Fibroblast of lung (primary cell): ENCODE data around the gene IFIT5.

Experiments used
- EZH2 ChIP-seq: IDR thresholded peaks from 2 replicates; pipeline ENCODE4 v1.5.1; 2012; ENCODE audit warnings: low read length, control low read depth, mild to moderate bottlenecking; ENCODE audit errors: missing control alignments
- TF ChIP-seq, protein P1 (sequence below), 2 donors: IDR thresholded peaks in 1 of 2; conservative IDR thresholded peaks in 1 of 2; 1 replicate in 1 of 2; 2 replicates in 1 of 2; pipeline ENCODE4 v1.5.1; 2011 to 2012; ENCODE audit warnings: low read length in 2 of 2, control low read depth in 1 of 2, inconsistent platforms in 1 of 2, low read depth in 1 of 2, mild to moderate bottlenecking in 1 of 2

- TF ChIP-seq, protein P1, sequence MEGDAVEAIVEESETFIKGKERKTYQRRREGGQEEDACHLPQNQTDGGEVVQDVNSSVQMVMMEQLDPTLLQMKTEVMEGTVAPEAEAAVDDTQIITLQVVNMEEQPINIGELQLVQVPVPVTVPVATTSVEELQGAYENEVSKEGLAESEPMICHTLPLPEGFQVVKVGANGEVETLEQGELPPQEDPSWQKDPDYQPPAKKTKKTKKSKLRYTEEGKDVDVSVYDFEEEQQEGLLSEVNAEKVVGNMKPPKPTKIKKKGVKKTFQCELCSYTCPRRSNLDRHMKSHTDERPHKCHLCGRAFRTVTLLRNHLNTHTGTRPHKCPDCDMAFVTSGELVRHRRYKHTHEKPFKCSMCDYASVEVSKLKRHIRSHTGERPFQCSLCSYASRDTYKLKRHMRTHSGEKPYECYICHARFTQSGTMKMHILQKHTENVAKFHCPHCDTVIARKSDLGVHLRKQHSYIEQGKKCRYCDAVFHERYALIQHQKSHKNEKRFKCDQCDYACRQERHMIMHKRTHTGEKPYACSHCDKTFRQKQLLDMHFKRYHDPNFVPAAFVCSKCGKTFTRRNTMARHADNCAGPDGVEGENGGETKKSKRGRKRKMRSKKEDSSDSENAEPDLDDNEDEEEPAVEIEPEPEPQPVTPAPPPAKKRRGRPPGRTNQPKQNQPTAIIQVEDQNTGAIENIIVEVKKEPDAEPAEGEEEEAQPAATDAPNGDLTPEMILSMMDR (conservative IDR thresholded peaks at IDR 0.05 in 1 of 2, IDR thresholded peaks at IDR 0.05 in 1 of 2; ENCODE audit: low read depth in 1 of 2, low read length in 2 of 2), result no peak
- TF ChIP-seq EZH2, result no peak
Observed at GRCh38 chr10:89454561-89455347, 40.4 kb downstream of the IFIT5 start.
